Limb (tissue), 2 donors: ENCODE measurements around the gene PROZ.
A peak's percentile ranks its signal among the peaks of the same experiment; 100 is the strongest.

Experiments used
- DNase-seq, 2 donors: peaks; one replicate each; pipeline ENCODE4 v3.0.0-alpha.2; 2016; ENCODE audit errors: extremely low spot score in 2 of 2

The PROZ gene

DNA sequence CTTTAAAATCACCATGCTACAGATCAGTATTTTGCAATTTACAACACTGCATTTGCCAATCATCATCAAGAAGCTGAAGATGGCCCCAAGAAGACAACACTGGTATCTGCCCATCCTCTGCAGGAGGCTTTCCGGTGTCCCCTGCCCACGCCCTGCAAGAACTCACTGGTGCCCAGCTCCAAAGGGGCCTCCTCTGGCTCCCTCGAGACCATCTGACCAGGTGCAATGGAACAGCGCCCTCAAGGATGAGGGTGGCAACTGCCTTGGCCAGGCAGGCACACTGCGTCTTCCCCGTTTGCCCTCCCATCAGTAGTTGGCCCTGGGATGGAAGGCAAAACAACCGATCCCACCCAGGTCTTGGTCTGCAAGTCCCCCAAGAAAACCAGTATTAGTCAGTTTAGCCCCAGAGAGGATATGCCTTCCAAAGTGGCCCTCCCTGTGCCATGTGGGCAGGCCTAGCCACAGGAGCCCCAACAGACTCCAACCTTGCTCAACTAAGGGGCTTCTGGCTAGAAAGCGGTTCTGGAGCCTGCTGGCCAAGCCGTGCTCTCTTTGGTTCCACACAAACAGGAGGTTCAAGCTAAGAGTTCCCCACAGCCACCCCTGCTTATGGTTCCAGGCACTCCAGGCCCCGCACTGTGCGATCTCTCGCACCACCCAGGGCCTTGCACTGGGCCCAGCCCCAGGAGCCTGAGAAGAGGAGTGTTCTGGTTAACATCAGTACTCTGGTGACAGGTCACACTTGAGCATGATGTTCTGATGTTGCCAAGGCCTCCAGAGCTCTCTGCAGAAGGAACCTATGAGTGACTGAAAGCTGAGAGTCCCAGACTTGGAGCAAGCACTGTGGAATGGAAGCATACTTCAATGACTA, 45.3 kb downstream of the PROZ start:
- DNase-seq = no peak

DNA sequence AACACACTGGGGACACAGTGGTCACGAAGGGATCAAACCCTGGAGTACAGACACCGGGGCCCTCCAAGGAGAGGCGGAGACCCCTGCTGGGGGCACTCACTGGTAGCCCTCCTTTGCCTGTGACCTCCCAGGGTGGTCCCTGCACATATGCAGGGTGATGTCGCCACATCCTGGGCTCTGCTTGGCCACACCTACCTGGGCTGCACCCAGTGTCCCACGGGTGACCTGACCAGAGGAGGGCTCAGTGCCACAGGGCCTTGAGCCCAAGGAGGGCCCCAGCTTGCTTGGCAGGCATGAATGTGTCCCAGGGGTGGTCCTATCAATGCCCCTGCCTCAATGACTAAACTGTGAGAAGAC, 45.9 kb downstream of the PROZ start:
- DNase-seq = no peak

DNA sequence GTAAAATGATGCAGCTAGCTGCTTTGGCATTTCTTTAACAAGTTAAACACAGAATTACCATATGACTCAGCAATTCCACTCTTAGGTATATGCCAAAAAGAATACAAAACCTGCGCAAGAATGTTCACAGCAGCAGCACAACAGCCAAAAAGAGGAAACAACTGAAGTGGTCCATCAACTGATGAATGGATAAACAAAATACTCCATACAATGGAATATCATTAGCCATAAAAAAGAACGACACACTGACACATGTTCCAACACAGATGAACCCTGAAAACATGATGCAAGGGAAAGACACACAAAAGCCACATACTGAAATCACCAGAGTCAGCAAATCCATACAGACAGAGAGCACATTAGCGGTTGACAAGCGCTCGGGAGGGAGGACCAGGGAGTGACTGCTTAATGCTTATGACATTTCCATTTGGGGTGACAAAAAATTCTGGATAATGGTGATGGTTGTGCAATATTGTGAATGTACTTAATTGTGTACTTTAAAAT, 47.0 kb downstream of the PROZ start:
- DNase-seq = no peak

DNA sequence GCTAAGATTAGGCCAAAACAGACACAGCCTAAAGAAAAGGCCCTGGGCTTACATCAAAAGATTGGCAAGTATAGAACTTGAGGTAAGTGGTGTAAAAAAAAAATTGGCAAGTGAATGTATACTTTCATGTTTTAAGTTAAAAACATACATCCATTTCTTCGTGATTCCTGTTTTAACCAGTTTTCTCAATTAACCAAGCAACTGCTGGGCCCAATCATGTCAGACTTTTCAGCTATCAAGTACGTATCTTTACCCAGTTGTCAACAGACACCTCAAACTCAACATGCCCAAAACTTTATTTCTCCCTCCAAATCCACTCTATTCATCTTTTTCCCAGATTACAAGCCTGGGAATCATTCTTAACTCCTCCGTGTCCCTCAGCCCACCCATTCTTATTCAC, 49.0 kb downstream of the PROZ start:
- no peak for DNase-seq

GRCh38 chr13:113207890-113208420, 49.5 kb downstream of the PROZ start:
- peak in 1 of 2 donors; percentile 10 for DNase-seq

GRCh38 chr13:113208421-113209335, 50.2 kb downstream of the PROZ start, which contains the start of gene PCID2:
Gene PCID2, minus strand, starts transcription at chr13:113208669. Its CDS starts 35 bp downstream, at chr13:113208634.
- peak; percentile 81 to 96 for DNase-seq

DNA sequence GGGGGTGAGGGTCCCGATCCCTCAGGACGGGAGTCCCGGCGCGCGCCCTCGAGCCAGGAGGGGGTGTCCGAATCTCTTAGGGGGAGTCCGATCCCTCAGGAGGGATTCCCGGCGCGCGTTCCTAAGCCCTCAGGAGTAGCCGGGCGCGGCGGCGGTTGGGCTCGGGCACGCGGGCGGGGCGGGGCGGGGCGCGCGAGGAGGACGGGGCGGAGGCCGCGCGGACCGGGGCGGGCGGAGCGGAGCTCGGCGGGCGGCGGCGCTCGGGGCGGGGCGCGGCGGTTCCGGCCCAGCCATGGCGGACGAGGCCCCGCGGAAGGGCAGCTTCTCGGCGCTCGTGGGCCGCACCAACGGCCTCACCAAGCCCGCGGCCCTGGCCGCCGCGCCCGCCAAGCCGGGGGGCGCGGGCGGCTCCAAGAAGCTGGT, 50.9 kb downstream of the PROZ start, which contains the start of gene CUL4A:
TSS of gene CUL4A (plus strand) at position 278 of the 423 bp plus-strand sequence. CDS start at position 293, 15 bp downstream.
- DNase-seq = peak; percentile 57 to 88

GRCh38 chr13:113209759-113210421, 51.4 kb downstream of the PROZ start:
- DNase-seq = peak; percentile 29 to 73

- DNase-seq = no peak
Observed at GRCh38 chr13:113210833-113211232, 52.4 kb downstream of the PROZ start.

DNA sequence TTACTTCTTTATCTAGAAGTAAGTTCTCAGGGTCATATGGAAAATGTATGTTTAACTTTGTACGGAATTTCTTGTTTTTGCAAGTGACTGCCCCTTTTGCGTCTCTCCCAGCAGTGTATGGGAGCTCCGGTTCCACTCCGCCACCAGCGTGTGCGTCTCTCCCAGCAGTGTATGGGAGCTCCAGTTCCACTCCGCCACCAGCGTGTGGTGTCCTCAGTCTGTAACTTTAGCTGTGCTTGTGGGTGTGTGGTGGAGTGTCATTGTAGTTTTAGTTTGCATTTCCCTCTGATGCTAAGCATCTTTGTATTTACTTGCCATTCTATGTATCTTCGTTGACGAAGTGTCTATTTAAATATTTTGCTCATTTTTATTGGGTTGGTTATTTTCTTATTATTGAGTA, 53.3 kb downstream of the PROZ start:
- DNase-seq = no peak

DNA sequence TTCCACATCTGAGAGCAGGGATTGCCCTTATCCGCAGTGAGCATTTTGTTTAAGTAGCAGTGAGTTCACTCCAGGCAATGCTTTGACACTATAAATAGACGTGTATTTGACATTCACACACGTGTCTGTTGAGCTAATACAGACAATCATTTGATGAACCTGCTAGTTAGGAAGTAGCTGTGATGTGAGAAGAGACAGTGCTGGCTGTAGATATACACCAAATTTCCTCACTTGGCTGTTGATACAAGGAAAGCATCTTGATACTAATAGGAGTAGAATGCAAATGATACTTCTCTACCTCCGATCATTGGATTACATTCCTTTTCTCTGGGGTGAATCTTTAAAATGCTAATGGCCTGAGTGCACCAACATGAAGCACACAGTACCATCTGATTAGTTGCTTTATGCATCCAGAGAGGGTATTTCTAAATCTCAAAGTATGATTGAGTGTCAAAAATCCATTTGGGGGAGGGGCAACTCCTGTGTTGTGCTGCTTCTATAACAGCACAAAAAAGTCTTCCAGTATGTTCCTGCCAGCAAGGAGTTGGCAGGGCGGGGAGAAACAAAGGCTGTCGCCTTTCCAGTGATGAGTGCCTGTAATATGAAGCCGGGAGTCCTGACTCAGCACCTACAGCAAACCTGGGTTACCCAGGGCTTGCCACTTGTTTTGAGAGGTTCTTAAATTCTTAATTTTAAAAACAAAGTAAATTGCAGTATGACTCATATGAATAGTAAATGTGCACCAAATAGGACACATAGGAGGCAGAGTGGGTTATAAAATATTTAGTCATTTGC, 58.0 kb downstream of the PROZ start:
- DNase-seq = no peak

GRCh38 chr13:113218586-113218985, 60.1 kb downstream of the PROZ start:
- DNase-seq = no peak

DNA sequence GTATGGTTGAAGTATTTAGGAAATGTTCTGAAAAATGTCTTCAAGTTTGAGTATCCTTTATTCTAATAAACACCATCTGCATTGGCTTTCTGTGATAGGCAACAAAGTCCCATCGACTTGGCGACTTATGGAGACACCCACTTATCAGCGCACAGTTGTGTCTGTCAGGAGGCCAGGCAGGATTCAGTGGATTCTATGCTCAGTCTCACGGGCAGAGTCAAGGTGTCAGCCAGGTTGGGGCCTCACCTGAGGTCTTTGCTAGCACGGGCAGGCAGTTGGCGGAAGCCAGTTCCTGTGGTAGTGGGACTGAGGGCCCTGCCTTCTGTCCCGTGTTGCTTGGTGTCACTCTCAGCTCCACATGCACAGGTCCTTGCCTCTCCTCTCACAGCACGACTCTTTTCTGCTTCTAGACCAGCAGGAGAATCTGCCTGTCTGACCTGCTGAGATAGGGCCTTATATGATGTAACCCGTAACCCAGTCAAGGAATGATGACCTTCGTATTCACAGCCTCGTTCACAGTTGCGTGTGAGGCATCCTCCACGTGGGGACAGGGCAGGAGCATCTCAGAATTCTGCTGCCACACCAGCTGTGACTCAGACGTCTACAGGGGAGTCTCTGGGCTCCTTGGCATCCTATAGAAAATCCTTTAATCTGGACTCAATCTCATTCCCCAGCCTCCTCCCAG, 61.0 kb downstream of the PROZ start:
- DNase-seq = no peak

DNA sequence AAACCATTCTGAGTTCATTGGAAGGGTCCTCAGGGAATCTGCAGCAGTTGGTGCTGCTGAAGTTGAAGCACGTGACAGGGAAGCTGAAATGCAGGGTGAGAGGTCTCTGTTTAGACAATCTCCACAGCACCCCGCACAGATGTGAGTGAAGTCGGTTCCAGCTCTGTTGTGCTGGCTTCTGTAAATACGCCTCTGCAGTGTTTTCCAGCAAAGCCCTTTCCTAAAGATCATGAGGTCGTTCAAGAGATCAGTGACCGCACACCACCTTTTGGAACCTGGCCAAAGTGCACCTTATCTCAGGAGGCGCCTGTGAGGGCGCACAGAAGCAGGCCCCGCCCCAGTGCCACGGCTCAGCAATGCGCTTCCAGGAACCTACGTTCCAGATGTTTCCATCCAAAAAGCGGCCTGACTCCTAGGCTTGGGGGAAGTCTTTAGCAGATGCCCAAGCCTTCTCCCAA, 61.7 kb downstream of the PROZ start:
- DNase-seq = no peak

DNA sequence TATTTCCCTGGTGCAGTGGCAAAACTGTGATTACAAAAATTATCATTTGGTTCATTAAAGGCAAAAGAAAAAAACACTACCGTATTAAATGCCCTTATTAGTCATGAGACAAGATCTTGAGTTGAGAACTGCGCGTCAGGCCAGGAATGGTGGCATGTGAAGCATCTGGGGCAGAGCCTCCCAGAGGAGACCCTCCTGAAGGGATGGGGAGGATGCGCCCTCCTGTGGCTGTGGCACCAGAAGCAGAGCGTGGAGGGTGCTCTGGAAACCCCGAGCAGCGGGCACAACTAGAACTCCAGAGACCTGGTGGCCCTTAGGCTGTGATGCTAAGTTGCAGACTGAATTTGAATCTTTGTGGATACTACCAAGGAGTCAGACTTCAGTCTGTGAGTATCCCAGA, 62.4 kb downstream of the PROZ start:
- no peak for DNase-seq
